ENCODE data around the gene STK4. TPM values are rescaled to one million over a fixed set of nuclear protein-coding genes. Genes with fewer than 3 reads are reported as not detected.

Gene STK4
- polyA plus RNA-seq, 1 donor from 2014 or later = 14.0 TPM

GRCh38 chr20:44948107-44948506 is 18.2 kb upstream of the STK4 start:
- Histone ChIP-seq H3K4me3 (ENCODE audit: low read length) (no peak overlapping the region), H2AFZ (ENCODE audit: low read depth, low read length) (no peak overlapping the region), H3K36me3 (ENCODE audit: insufficient read depth, low read length) (peaks cover 7% of the 10 kb centered on the region), H3K9me3 (ENCODE audit: low read length) (no peaks in the 10 kb centered on the region), H3K9ac (ENCODE audit: low read length) (no peak overlapping the region), H3F3A (ENCODE audit: insufficient read depth, low read length, poor library complexity, severe bottlenecking) (no peaks in the 10 kb centered on the region), H3K79me2 (replicated peaks; ENCODE audit: insufficient read depth, low read length) (no peaks in the 10 kb centered on the region), H4K20me1 (ENCODE audit: insufficient read depth) (no peaks in the 10 kb centered on the region), H3K27ac (ENCODE audit: low read length) (no peak overlapping the region), H3K27me3 (ENCODE audit: insufficient read depth, low read depth, low read length) (no peaks in the 10 kb centered on the region), H3K9me2 (ENCODE audit: insufficient read depth, low read length) (no peaks in the 10 kb centered on the region), H3K4me2 (ENCODE audit: low read length) (no peak overlapping the region)
- TF ChIP-seq CTCF (IDR thresholded peaks at IDR 0.05; ENCODE audit: poor library complexity, severe bottlenecking) (no peak), EZH2 (IDR thresholded peaks at IDR 0.05; ENCODE audit: borderline replicate concordance, insufficient read depth, low read length, poor library complexity, severe bottlenecking) (no peak), REST (IDR thresholded peaks at IDR 0.05; ENCODE audit: borderline replicate concordance) (no peak)

- TF ChIP-seq POLR2AphosphoS5 (IDR thresholded peaks at IDR 0.05) (no peak), EZH2 (IDR thresholded peaks at IDR 0.05; ENCODE audit: borderline replicate concordance, insufficient read depth, low read length, poor library complexity, severe bottlenecking) (no peak), MXI1 (conservative IDR thresholded peaks at IDR 0.05; ENCODE audit: poor library complexity, severe bottlenecking) (no peak), EP300 (conservative IDR thresholded peaks at IDR 0.05; ENCODE audit: poor library complexity, severe bottlenecking) (no peak), SMC3 (conservative IDR thresholded peaks at IDR 0.05; ENCODE audit: poor library complexity) (no peak)
- Histone ChIP-seq H3K79me2 (replicated peaks; ENCODE audit: insufficient read depth, low read length) (no peaks in the 10 kb centered on the region), H3K27me3 (ENCODE audit: insufficient read depth, low read depth, low read length) (no peaks in the 10 kb centered on the region), H2AFZ (ENCODE audit: low read depth, low read length) (no peak overlapping the region), H3K9me3 (ENCODE audit: low read length) (no peaks in the 10 kb centered on the region), H4K20me1 (ENCODE audit: insufficient read depth) (no peaks in the 10 kb centered on the region), H3K36me3 (ENCODE audit: insufficient read depth, low read length) (peaks cover 7% of the 10 kb centered on the region), H3K4me2 (ENCODE audit: low read length) (no peak overlapping the region), H3K27ac (ENCODE audit: low read length) (no peak overlapping the region), H3K9me2 (ENCODE audit: insufficient read depth, low read length) (no peaks in the 10 kb centered on the region), H3K4me3 (ENCODE audit: low read length) (no peak overlapping the region), H3K9ac (ENCODE audit: low read length) (no peak overlapping the region), H3F3A (ENCODE audit: insufficient read depth, low read length, poor library complexity, severe bottlenecking) (no peaks in the 10 kb centered on the region)
These were observed 17.8 kb upstream of the STK4 start for GRCh38 chr20:44948513-44948912.

GRCh38 chr20:44950368-44950767 is 15.9 kb upstream of the STK4 start:
- Histone ChIP-seq H3K36me3 (ENCODE audit: insufficient read depth, low read length) (peaks cover 12% of the 10 kb centered on the region), H3K27me3 (ENCODE audit: insufficient read depth, low read depth, low read length) (no peaks in the 10 kb centered on the region), H3K27ac (ENCODE audit: low read length) (no peak overlapping the region), H3K4me3 (ENCODE audit: low read length) (no peak overlapping the region), H2AFZ (ENCODE audit: low read depth, low read length) (no peak overlapping the region), H3K9me3 (ENCODE audit: low read length) (no peaks in the 10 kb centered on the region), H3F3A (ENCODE audit: insufficient read depth, low read length, poor library complexity, severe bottlenecking) (no peaks in the 10 kb centered on the region), H4K20me1 (ENCODE audit: insufficient read depth) (no peaks in the 10 kb centered on the region), H3K9me2 (ENCODE audit: insufficient read depth, low read length) (no peaks in the 10 kb centered on the region), H3K4me2 (ENCODE audit: low read length) (no peak overlapping the region), H3K9ac (ENCODE audit: low read length) (no peak overlapping the region), H3K79me2 (replicated peaks; ENCODE audit: insufficient read depth, low read length) (no peaks in the 10 kb centered on the region)
- TF ChIP-seq CTCF (IDR thresholded peaks at IDR 0.05; ENCODE audit: poor library complexity, severe bottlenecking) (no peak), EP300 (conservative IDR thresholded peaks at IDR 0.05; ENCODE audit: poor library complexity, severe bottlenecking) (no peak), MXI1 (conservative IDR thresholded peaks at IDR 0.05; ENCODE audit: poor library complexity, severe bottlenecking) (no peak), TAF1 (IDR thresholded peaks at IDR 0.05; ENCODE audit: low read depth) (no peak), EZH2 (IDR thresholded peaks at IDR 0.05; ENCODE audit: borderline replicate concordance, insufficient read depth, low read length, poor library complexity, severe bottlenecking) (no peak)
